IMR-90 (cell line): ENCODE data around the gene PLIN5. TPM values are rescaled to one million over a fixed set of nuclear protein-coding genes. Genes with fewer than 3 reads are reported as not detected.

Source experiments
- ATAC-seq: fragments of 200-7000 bp; cut with Tn5 transposase; 2 replicates; pipeline ENCODE4 v1.9.1; 2020; ENCODE audit warnings: low read depth, mild to moderate bottlenecking, moderate library complexity
- BruUV-seq: library from RNA; stranded (reverse); fragments of 400-500 nt; replicated peaks from 2 replicates; lab custom pipeline; 2021; lab: Mats Ljungman, UMichigan
- CTCF ChIA-PET: fragments of 300-600 bp; formaldehyde crosslinking; extraction: SDS; loops from one replicate; lab custom pipeline; 2021; ENCODE audit warnings: antibody characterized with exemption; lab: Yijun Ruan, JAX
- POLR2A ChIA-PET: fragments of 300-600 bp; sonication (Branson Sonifier 250); formaldehyde crosslinking; loops from one replicate; lab custom pipeline; 2022; ENCODE audit warnings: antibody characterized with exemption; ENCODE audit not compliant: unreplicated experiment; lab: Charles Lee
- DNase-seq: peaks from one replicate; pipeline ENCODE4 v3.0.0; 2013
- H2AFZ ChIP-seq: replicated peaks from 2 replicates; pipeline ENCODE3; 2013; ENCODE audit warnings: low read length, mild to moderate bottlenecking; ENCODE audit not compliant: poor library complexity
- H2AK5ac ChIP-seq: 2 replicates; pipeline ENCODE4 v1.6.1; 2013; ENCODE audit warnings: low read depth, low read length, inconsistent platforms
- H2AK9ac ChIP-seq: replicated peaks from 2 replicates; pipeline ENCODE3; 2013; ENCODE audit warnings: mild to moderate bottlenecking, low read depth, low read length, moderate library complexity; ENCODE audit not compliant: poor library complexity
- H2BK120ac ChIP-seq: 2 replicates; pipeline ENCODE4 v1.6.1; 2013; ENCODE audit warnings: low read depth, low read length, inconsistent platforms
- H2BK15ac ChIP-seq: 3 replicates; pipeline ENCODE4 v1.6.1; 2013; ENCODE audit warnings: low read depth, low read length, inconsistent platforms
- H2BK20ac ChIP-seq: 2 replicates; pipeline ENCODE4 v1.6.1; 2013; ENCODE audit warnings: low read depth, mild to moderate bottlenecking, inconsistent platforms, low read length, moderate library complexity
- H2BK5ac ChIP-seq: 2 replicates; pipeline ENCODE4 v1.6.1; 2013; ENCODE audit warnings: mild to moderate bottlenecking, low read depth, low read length, inconsistent platforms; ENCODE audit not compliant: poor library complexity, severe bottlenecking
- H3K14ac ChIP-seq: replicated peaks from 2 replicates; pipeline ENCODE4 v1.6.1; 2013; ENCODE audit warnings: low read depth, low read length, inconsistent platforms
- H3K18ac ChIP-seq: 2 replicates; pipeline ENCODE4 v1.6.1; 2013; ENCODE audit warnings: low read depth, low read length, control low read depth
- H3K23ac ChIP-seq: 2 replicates; pipeline ENCODE4 v1.6.1; 2013; ENCODE audit warnings: low read depth, low read length, inconsistent platforms
- H3K27ac ChIP-seq: 2 replicates; pipeline ENCODE4 v1.5.1; 2013; ENCODE audit warnings: mild to moderate bottlenecking, control low read depth, low read length; ENCODE audit not compliant: insufficient read depth
- H3K27me3 ChIP-seq: 2 replicates; pipeline ENCODE4 v1.6.1; 2013; ENCODE audit warnings: low read length; ENCODE audit not compliant: control insufficient read depth, insufficient read depth
- H3K36me3 ChIP-seq: 2 replicates; pipeline ENCODE4 v1.6.1; 2013; ENCODE audit warnings: low read length, mixed read lengths; ENCODE audit not compliant: control insufficient read depth, insufficient read depth
- H3K4ac ChIP-seq: 2 replicates; pipeline ENCODE4 v1.6.1; 2013; ENCODE audit warnings: low read depth, low read length, inconsistent platforms
- H3K4me1 ChIP-seq: 2 replicates; pipeline ENCODE4 v1.6.1; 2013; ENCODE audit warnings: low read length, mixed read lengths; ENCODE audit not compliant: control insufficient read depth, insufficient read depth
- H3K4me2 ChIP-seq: 2 replicates; pipeline ENCODE4 v1.6.1; 2013; ENCODE audit warnings: low read depth, mild to moderate bottlenecking, control low read depth, low read length, moderate library complexity
- H3K4me3 ChIP-seq: 2 replicates; pipeline ENCODE4 v1.5.1; 2013; ENCODE audit warnings: low read depth, mild to moderate bottlenecking, control low read depth, low read length, moderate library complexity; ENCODE audit not compliant: insufficient read depth
- H3K56ac ChIP-seq: 2 replicates; pipeline ENCODE4 v1.6.1; 2013; ENCODE audit warnings: low read length, inconsistent platforms; ENCODE audit not compliant: insufficient read depth; ENCODE audit errors: extremely low read depth
- H3K79me1 ChIP-seq, 2 experiments: 2 replicates each; pipeline ENCODE4 v1.6.1; 2013; ENCODE audit warnings: low read length in 2 of 2, inconsistent platforms in 1 of 2, low read depth in 1 of 2
- H3K9ac ChIP-seq: 2 replicates; pipeline ENCODE4 v1.6.1; 2013; ENCODE audit warnings: low read depth, low read length, control low read depth
- H3K9me1 ChIP-seq: 2 replicates; pipeline ENCODE4 v1.6.1; 2013; ENCODE audit warnings: low read length, inconsistent platforms; ENCODE audit not compliant: insufficient read depth
- H3K9me3 ChIP-seq: 2 replicates; pipeline ENCODE4 v1.6.1; 2013; ENCODE audit warnings: low read length; ENCODE audit not compliant: control insufficient read depth, insufficient read depth
- H4K20me1 ChIP-seq: 2 replicates; pipeline ENCODE4 v1.6.1; 2013; ENCODE audit warnings: low read length, inconsistent platforms; ENCODE audit not compliant: insufficient read depth
- H4K5ac ChIP-seq: 2 replicates; pipeline ENCODE4 v1.6.1; 2013; ENCODE audit warnings: mild to moderate bottlenecking, low read depth, low read length, control low read depth
- H4K8ac ChIP-seq, 2 experiments: 2 replicates each; pipeline ENCODE4 v1.6.1; 2013; ENCODE audit warnings: low read depth in 2 of 2, low read length in 2 of 2, control low read depth in 1 of 2, inconsistent platforms in 1 of 2
- H4K91ac ChIP-seq: 2 replicates; pipeline ENCODE4 v1.6.1; 2013; ENCODE audit warnings: low read depth, low read length, inconsistent platforms; ENCODE audit not compliant: insufficient read depth
- BHLHE40 ChIP-seq: fragments of 150-350 bp; IDR thresholded peaks from 2 replicates; pipeline ENCODE4 v1.6.1; 2016; ENCODE audit warnings: mild to moderate bottlenecking, low read depth, low read length
- CEBPB ChIP-seq: IDR thresholded peaks from 2 replicates; pipeline ENCODE4 v1.6.1; 2012; ENCODE audit warnings: low read depth, low read length, improper control_type of control experiment
- CHD1 ChIP-seq: IDR thresholded peaks from 2 replicates; pipeline ENCODE4 v1.6.1; 2012; ENCODE audit warnings: low read depth, low read length, improper control_type of control experiment
- CTCF ChIP-seq: conservative IDR thresholded peaks from 2 replicates; pipeline ENCODE4 v1.5.1; 2012; ENCODE audit warnings: mild to moderate bottlenecking, low read depth, low read length, improper control_type of control experiment
- ELK1 ChIP-seq: fragments of 150-350 bp; IDR thresholded peaks from 2 replicates; pipeline ENCODE4 v1.6.1; 2016; ENCODE audit warnings: low read depth, mild to moderate bottlenecking, low read length, moderate library complexity, borderline replicate concordance
- MAFK ChIP-seq: IDR thresholded peaks from 2 replicates; pipeline ENCODE4 v1.6.1; 2012; ENCODE audit warnings: low read depth, low read length, improper control_type of control experiment
- MAZ ChIP-seq: IDR thresholded peaks from 2 replicates; pipeline ENCODE4 v1.6.1; 2012; ENCODE audit warnings: low read depth, mild to moderate bottlenecking, low read length, improper control_type of control experiment, moderate library complexity, borderline replicate concordance
- MXI1 ChIP-seq: IDR thresholded peaks from 2 replicates; pipeline ENCODE4 v1.6.1; 2012; ENCODE audit warnings: low read depth, mild to moderate bottlenecking, low read length, moderate library complexity, borderline replicate concordance
- NFE2L2 ChIP-seq: fragments of 150-350 bp; IDR thresholded peaks from 2 replicates; pipeline ENCODE4 v1.6.1; 2016; ENCODE audit warnings: low read depth, mild to moderate bottlenecking, low read length
- POLR2A ChIP-seq: IDR thresholded peaks from 2 replicates; pipeline ENCODE4 v1.6.1; 2012; ENCODE audit warnings: mild to moderate bottlenecking, low read depth, low read length
- RAD21 ChIP-seq: IDR thresholded peaks from 2 replicates; pipeline ENCODE4 v1.6.1; 2012; ENCODE audit warnings: low read length, improper control_type of control experiment
- RFX5 ChIP-seq: IDR thresholded peaks from 2 replicates; pipeline ENCODE4 v1.8.0; 2012; ENCODE audit warnings: low read depth, mild to moderate bottlenecking, low read length, moderate library complexity
- SMC3 ChIP-seq: fragments of 150-350 bp; IDR thresholded peaks from 2 replicates; pipeline ENCODE4 v1.6.1; 2016; ENCODE audit warnings: low read depth, mild to moderate bottlenecking, antibody characterized with exemption, low read length, moderate library complexity
- WGBS, 2 experiments: methylation state at CpG; one replicate each; pipeline versions ENCODE4 v1.1.5 to v1.1.7; 2013; ENCODE audit warnings: missing lambda C conversion rate in 2 of 2; ENCODE audit not compliant: insufficient read length in 1 of 2; ENCODE audit errors: extremely low coverage in 2 of 2; 5-methylcytosine and 5-hydroxymethylcytosine counted together
- dilution Hi-C: fragments of 300-500 bp; cut with HindIII; formaldehyde crosslinking; loops from one replicate; pipeline ENCODE4 v1.14.3; 2018; ENCODE audit warnings: low sequenced_read_pairs; ENCODE audit not compliant: unreplicated experiment
- in situ Hi-C: fragments of 300-500 bp; cut with MboI; formaldehyde crosslinking; loops from 3 replicates; pipeline ENCODE4 v1.14.3; 2019; ENCODE audit warnings: low sequenced_read_pairs, inconsistent platforms, mixed read lengths
- intact Hi-C: fragments of 100-400 bp; cut with micrococcal nuclease; formaldehyde crosslinking; loops from 2 replicates; pipeline ENCODE4 v1.10.0; 2022
- polyA plus RNA-seq, 3 experiments: library from polyadenylated mRNA; depleted of rRNA; stranded (reverse); fragments of >200 nt; gene quantifications; 2 replicates each; pipeline ENCODE4 v1.2.3, GENCODE V29; 2012; ENCODE audit warnings: low replicate concordance in 1 of 3
- total RNA-seq: library from RNA; depleted of rRNA; stranded (reverse); fragments of >200 nt; gene quantifications from 2 replicates; pipeline ENCODE4 v1.2.3, GENCODE V29; 2012
- TF ChIP-seq, protein P1 (sequence below): fragments of 150-350 bp; IDR thresholded peaks from 2 replicates; pipeline ENCODE4 v1.6.1; 2017; ENCODE audit warnings: mild to moderate bottlenecking, antibody characterized with exemption, low read length, low read depth

Gene PLIN5
- total and polyA plus RNA-seq, 2 of the 4 experiments (the other 2 are of a cell fraction): not detected

DNA sequence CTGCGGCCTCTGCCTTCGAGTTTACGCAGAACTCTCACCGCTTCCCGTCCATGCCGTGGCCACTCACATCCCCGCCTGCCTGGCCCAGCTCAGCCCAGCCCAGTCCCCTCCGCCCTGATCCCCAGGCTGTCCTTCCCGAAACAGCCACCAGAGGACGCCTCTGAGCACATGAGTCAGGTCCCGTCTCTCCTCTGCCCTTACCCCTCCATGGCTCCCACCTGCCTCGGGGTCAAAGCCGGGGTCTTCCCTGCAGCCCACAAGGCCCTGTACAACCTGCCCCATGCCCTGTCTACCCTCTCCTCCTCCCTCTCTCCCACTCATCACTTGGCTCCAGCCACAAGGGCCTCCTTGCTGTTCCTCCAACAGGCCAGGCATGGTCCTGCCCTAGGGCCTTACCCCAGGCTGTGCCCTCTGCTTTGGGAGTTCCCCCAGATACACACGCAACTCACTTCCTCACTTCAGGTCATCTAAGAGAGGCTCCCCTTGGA is 32.6 kb upstream of the PLIN5 start:
- Histone ChIP-seq H2AK5ac (no peak overlapping the region), H3K56ac (no peak overlapping the region), H3K9ac (no peak overlapping the region), H3K23ac (no peak overlapping the region), H2BK5ac (no peak overlapping the region), H3K14ac (no peak overlapping the region), H2AK9ac (peak overlapping the region; percentile 66), H3K4me1 (no peaks in the 10 kb centered on the region), H3K18ac (no peak overlapping the region), H2BK15ac (no peak overlapping the region), H3K4ac (no peak overlapping the region), H4K20me1 (no peaks in the 10 kb centered on the region), H4K91ac (no peak overlapping the region), H2BK120ac (no peak overlapping the region), H4K8ac (no peak overlapping the region), H2BK20ac (no peak overlapping the region), H3K79me1 (no peaks in the 10 kb centered on the region), H2AFZ (peak overlapping the region; percentile 26), H3K27me3 (no peaks in the 10 kb centered on the region), H3K27ac (no peak overlapping the region), H3K4me3 (no peak overlapping the region), H3K36me3 (no peaks in the 10 kb centered on the region), H3K9me3 (no peaks in the 10 kb centered on the region), H4K5ac (no peak overlapping the region), H3K9me1 (no peaks in the 10 kb centered on the region), H3K4me2 (no peak overlapping the region)
- intact Hi-C loops (no loop called here), in situ Hi-C loops (no loop called here), dilution Hi-C loops (no loop called here)
- ChIA-PET CTCF (interaction anchor here (0.6 to 1.3 kb wide), 5 partner anchors 9 to 68 kb away, joined by 3 to 6 read pairs (median 3); no protein-coding TSS in a partner anchor), POLR2A (no interaction called here)
- 58% methylated on average over 7 of the region's 14 CpGs; no CpG with 5 or more reads in 1 of the 2 experiments for WGBS, 2 experiments
- DNase-seq (peak; percentile 20), ATAC-seq (peak; percentile 70)
- TF ChIP-seq ELK1 (no peak), POLR2A (no peak), NFE2L2 (no peak), RFX5 (no peak), CHD1 (no peak), MXI1 (no peak), RAD21 (peak; percentile 45; the same call in 1 of the 2 replicates), CEBPB (no peak), MAZ (no peak), CTCF (peak; percentile 71), BHLHE40 (no peak), SMC3 (peak; percentile 64), MAFK (no peak)
- TF ChIP-seq, protein P1, sequence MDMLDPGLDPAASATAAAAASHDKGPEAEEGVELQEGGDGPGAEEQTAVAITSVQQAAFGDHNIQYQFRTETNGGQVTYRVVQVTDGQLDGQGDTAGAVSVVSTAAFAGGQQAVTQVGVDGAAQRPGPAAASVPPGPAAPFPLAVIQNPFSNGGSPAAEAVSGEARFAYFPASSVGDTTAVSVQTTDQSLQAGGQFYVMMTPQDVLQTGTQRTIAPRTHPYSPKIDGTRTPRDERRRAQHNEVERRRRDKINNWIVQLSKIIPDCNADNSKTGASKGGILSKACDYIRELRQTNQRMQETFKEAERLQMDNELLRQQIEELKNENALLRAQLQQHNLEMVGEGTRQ: no peak
- no TSS peak for BruUV-seq
